Psoas muscle (tissue), 8 donors: ENCODE data around the gene PPP5C. TPM values are rescaled to one million over a fixed set of nuclear protein-coding genes. Genes with fewer than 3 reads are reported as not detected.

Source experiments
- ATAC-seq, 4 donors: fragments of 200-7000 bp; cut with Tn5 transposase; one replicate each; pipeline ENCODE4 v1.9.1; 2020; ENCODE audit warnings: moderate library complexity in 3 of 4, mild to moderate bottlenecking in 2 of 4
- DNase-seq, 2 donors: peaks; one replicate each; pipeline ENCODE4 v3.0.0-alpha.2; 2020
- H3K27ac ChIP-seq: fragments of 200-600 bp; one replicate; pipeline ENCODE4 v1.8.0; 2022
- H3K27me3 ChIP-seq, 3 donors: fragments of 200-600 bp in 1 of 3; one replicate each; pipeline versions ENCODE4 v1.6.1 to v1.8.0; 2013 to 2022; ENCODE audit warnings: low read length in 2 of 3, mild to moderate bottlenecking in 2 of 3, moderate library complexity in 1 of 3; ENCODE audit not compliant: insufficient read depth in 3 of 3
- H3K36me3 ChIP-seq, 2 donors: fragments of 200-600 bp in 1 of 2; one replicate each; pipeline versions ENCODE4 v1.6.1 to v1.8.0; 2013 to 2022; ENCODE audit warnings: low read depth in 1 of 2, mild to moderate bottlenecking in 1 of 2, moderate library complexity in 1 of 2; ENCODE audit not compliant: insufficient read depth in 1 of 2
- H3K4me1 ChIP-seq: fragments of 200-600 bp; one replicate; pipeline ENCODE4 v1.8.0; 2022
- H3K4me3 ChIP-seq: fragments of 200-600 bp; one replicate; pipeline ENCODE4 v1.8.0; 2022; ENCODE audit warnings: mild to moderate bottlenecking
- H3K9me3 ChIP-seq: fragments of 200-600 bp; one replicate; pipeline ENCODE4 v1.8.0; 2022
- CTCF ChIP-seq: fragments of 200-600 bp; IDR thresholded peaks from one replicate; pipeline ENCODE4 v1.8.0; 2022; ENCODE audit warnings: antibody characterized with exemption
- WGBS, 3 donors: extraction: QIAGEN DNeasy Blood & Tissue Kit; methylation state at CpG; one replicate each; pipeline versions ENCODE4 v1.1.6 to v1.1.7; 2013; 5-methylcytosine and 5-hydroxymethylcytosine counted together
- intact Hi-C, 2 donors: fragments of 100-400 bp; cut with DNase I; formaldehyde crosslinking; loops; one replicate each; pipeline versions ENCODE4 v1.11.0 to v1.14.2; 2022
- polyA plus RNA-seq, 3 donors: library from polyadenylated mRNA; stranded (reverse); fragments of 200-250 nt; gene quantifications; one replicate each; pipeline ENCODE4 v1.2.3, GENCODE V29; 2013
- total RNA-seq, 4 donors: library from RNA; stranded (reverse); fragmentation: NEBNext Ultra II Directional in 2 of 4; extraction: Animal tissue kit (Norgen Biotek cat#: 25700) in 2 of 4; gene quantifications; one replicate each; pipeline versions ENCODE4 v1.2.1 to v1.2.4, GENCODE V29; 2021 to 2023
- donor health status: healthy with polysubstance abuse.
- donor health status: DM: no; HTN: no; CAD: no; lungs with moderate emphysema.
- donor health status: Bipolar disorder and iron deficiency.
- donor health status: healthy.
- donor health status: DM: yes; HTN: yes; CAD: no.
- donor health status: DM: no; HTN: no; CAD: no.
- donor health status: DM: no; HTN: no; CAD: no.
- donor health status: DM: yes; HTN: yes; CAD: no.

The PPP5C gene
- total and polyA plus RNA-seq, 7 donors = 39.7 to 73.6 (median 51.9) TPM

GRCh38 chr19:46385636-46386035 is 38.7 kb downstream of the PPP5C start:
- no peak for ATAC-seq
- no peak for TF ChIP-seq CTCF

GRCh38 chr19:46386151-46386550 is 39.3 kb downstream of the PPP5C start:
- no peak for TF ChIP-seq CTCF
- DNase-seq = no peak

More at GRCh38 chr19:46385636-46386035, 38.7 kb downstream of the PPP5C start:
- Histone ChIP-seq H3K27me3 (no peaks in the 10 kb centered on the region), H3K9me3 (no peaks in the 10 kb centered on the region), H3K27ac (no peak overlapping the region), H3K4me3 (no peak overlapping the region), H3K36me3 (peaks cover 6 to 85% of the 10 kb centered on the region in 2 donors), H3K4me1 (no peaks in the 10 kb centered on the region)
- DNase-seq = no peak
- 85 to 87% (median 85%) methylated on average over 11 of the region's 11 CpGs for WGBS, 3 donors
- intact Hi-C loops = no loop called here

GRCh38 chr19:46386996-46387712 is 40.3 kb downstream of the PPP5C start:
- no peak overlapping the region for H3K4me3 ChIP-seq
- no peak for DNase-seq
- WGBS, 3 donors = 95 to 96% (median 95%) methylated on average over 30 of the region's 30 CpGs

More at GRCh38 chr19:46386151-46386550, 39.3 kb downstream of the PPP5C start:
- Histone ChIP-seq H3K27me3 (no peaks in the 10 kb centered on the region), H3K4me1 (no peaks in the 10 kb centered on the region), H3K4me3 (no peak overlapping the region), H3K27ac (no peak overlapping the region), H3K36me3 (peaks cover 6 to 90% of the 10 kb centered on the region in 2 donors), H3K9me3 (no peaks in the 10 kb centered on the region)
- 88 to 95% (median 94%) methylated on average over 9 to 10 of the region's 10 CpGs for WGBS, 3 donors
- intact Hi-C loops = no loop called here
- ATAC-seq = no peak

GRCh38 chr19:46387713-46388130 is 40.8 kb downstream of the PPP5C start:
- ATAC-seq (no peak), DNase-seq (no peak)
- H3K4me3 ChIP-seq = no peak overlapping the region
- no peak for TF ChIP-seq CTCF
- H3K27ac ChIP-seq = no peak overlapping the region
- intact Hi-C loops = no loop called here
- 94 to 95% (median 95%) methylated on average over 10 of the region's 10 CpGs for WGBS, 3 donors
- no peaks in the 10 kb centered on the region for H3K4me1 ChIP-seq
- peaks cover 6 to 87% of the 10 kb centered on the region in 2 donors for H3K36me3 ChIP-seq
- no peaks in the 10 kb centered on the region for H3K9me3 ChIP-seq
- H3K27me3 ChIP-seq = no peaks in the 10 kb centered on the region

More at GRCh38 chr19:46386996-46387712, 40.3 kb downstream of the PPP5C start:
- TF ChIP-seq CTCF = no peak
- intact Hi-C loops = no loop called here
- no peaks in the 10 kb centered on the region for H3K9me3 ChIP-seq
- no peaks in the 10 kb centered on the region for H3K27me3 ChIP-seq
- H3K27ac ChIP-seq = no peak overlapping the region
- no peaks in the 10 kb centered on the region for H3K4me1 ChIP-seq
- H3K36me3 ChIP-seq = peaks cover 6 to 87% of the 10 kb centered on the region in 2 donors
- no peak for ATAC-seq
